GM19455 (cell line): Measurements from ENCODE around the gene RANBP1.

Source experiments
- ATAC-seq: cut with Tn5 transposase; IDR thresholded peaks from one replicate; pipeline ENCODE4 v1.9.1; 2021; ENCODE audit not compliant: unreplicated experiment

The RANBP1 gene

GRCh38 chr22:20121856-20122415 is 6.0 kb downstream of the RANBP1 start:
- no peak for ATAC-seq

DNA sequence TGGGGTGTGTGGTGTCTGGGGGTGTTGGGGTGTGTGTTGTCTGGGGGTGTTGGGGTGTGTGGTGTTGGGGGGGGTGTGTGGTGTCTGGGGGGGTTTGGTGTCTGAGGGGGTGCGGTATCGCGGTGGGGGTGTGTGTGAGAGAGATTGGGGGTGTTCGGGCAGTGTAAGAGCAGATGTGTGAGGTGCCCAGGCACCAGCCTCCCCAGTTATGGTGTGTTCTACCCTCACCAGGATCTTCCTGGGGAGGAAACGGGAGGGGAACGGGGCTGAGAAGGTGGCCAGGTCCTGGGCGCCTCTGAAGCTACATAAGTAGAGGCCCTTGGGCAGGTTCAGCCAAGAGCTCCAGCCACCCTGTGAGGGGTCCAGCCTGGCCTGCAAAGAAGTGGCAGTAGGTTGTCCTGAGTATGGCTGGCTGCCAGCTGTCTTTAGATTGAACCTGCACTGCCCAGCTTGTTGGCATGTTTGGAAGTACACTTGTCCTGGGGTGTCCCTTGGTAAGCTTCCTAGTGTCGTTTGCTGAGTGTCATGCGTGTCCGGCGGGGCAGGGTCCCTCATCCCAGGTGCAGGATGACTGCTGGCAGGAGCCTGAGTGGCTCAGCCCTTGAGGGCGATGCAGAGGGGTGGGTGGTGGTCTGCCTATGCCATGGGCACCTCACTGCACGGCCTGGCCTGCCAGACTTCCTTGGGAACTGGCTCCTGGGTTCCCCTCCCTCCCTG is 7.6 kb downstream of the RANBP1 start:
- ATAC-seq = no peak

- no peak for ATAC-seq
Observed at GRCh38 chr22:20124083-20124787, 8.3 kb downstream of the RANBP1 start.

DNA sequence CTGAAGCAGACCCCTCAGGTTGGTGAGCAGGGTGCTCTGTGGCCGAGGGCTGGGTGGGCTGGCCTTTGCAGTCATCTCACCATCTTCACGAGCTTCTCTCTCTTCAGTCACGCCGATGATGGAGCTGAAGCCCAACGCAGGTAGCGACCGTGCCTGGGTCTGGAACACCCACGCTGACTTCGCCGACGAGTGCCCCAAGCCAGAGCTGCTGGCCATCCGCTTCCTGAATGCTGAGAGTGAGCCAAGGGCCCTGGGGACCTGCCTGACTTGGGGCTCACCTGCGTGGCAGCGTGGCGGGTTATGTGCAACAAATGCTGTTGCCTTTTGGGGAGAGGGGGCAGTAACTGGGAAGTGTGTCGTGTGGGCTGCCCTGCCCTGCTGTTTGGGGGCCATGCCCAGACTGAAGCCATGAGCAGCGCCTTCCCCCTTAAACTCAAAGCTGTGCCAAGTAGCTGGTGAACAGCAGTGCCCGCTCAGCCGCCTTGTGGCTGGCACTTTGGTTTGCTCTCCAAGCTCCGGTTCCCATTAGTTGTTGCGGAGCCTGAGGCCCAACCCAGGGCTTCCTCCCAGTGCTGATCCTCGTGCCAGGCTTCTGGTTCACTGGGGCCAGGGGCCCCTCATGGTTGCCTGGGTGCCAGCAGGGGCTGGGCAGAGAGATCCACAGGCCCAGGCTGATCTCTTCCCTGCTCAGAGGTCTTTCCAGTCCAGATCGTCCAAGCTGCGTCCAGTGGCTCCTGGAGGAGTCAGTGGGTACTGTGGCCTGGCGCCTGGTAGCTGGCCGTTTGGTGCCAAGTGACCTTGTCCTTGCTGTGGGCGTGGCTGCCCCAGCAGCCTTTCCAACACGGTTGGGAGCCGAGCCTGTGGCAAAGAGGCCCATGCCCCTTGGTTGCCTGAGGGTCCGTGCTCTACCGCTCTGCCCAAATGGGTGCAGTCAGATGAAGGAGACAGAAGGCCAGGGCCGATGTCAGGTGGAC is 9.6 kb downstream of the RANBP1 start:
- ATAC-seq = no peak

DNA sequence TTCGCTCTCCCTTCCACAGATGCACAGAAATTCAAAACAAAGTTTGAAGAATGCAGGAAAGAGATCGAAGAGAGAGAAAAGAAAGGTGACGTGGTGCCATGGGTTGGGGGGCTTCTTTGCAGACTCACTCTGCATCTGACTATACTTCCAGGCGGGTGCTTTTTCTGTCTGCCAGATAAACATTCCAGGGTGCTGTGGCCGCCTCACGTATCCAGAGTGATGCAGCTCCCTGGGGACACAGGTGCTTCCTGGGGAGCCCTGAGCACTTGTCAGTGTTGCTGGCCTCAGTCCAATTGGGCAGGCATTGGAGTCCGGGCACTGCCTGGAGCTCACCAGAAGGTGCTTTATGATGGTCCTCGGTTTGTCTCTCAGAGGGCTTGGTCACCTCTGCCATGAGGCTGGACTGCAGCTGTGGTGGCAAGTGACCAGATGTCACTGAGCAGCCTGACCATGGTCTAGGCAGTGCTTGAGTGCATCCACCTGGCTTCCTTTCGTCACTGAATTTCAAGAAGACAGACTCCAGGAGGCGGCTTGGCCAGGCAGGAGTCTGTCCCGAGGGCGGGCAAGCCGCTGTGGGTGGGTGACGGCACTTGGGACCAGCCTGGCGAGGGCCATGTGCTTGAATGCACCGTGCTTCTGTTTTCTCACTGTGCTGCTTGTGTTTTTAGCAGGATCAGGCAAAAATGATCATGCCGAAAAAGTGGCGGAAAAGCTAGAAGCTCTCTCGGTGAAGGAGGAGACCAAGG is 10.6 kb downstream of the RANBP1 start:
- ATAC-seq = no peak

- ATAC-seq = no peak
Observed at GRCh38 chr22:20127318-20127868, 11.5 kb downstream of the RANBP1 start.

GRCh38 chr22:20127869-20128618 is 12.1 kb downstream of the RANBP1 start:
- ATAC-seq = no peak

GRCh38 chr22:20128619-20128901 is 12.7 kb downstream of the RANBP1 start:
- ATAC-seq = no peak

GRCh38 chr22:20128902-20129746 is 13.2 kb downstream of the RANBP1 start:
- no peak for ATAC-seq

GRCh38 chr22:20129747-20130014 is 13.8 kb downstream of the RANBP1 start:
- no peak for ATAC-seq

DNA sequence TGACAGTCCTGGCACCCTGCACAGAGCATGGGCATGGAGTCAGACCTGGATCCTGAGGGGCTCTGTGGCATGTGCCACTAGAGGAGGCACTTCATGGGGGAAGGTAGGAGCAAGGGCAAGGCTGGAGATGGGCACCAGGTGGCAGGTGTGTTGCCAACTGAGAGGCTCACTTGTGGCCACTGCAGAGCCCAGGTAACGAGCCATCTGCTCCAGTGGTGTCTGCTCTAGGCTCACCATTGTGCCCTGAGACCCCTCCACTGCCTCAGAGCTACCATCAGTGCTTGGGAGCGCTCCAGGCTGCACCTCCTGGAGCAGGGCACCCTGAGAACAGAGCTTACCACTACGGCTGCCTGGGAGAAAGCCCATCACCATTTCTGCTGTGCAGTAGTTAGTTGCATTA is 14.4 kb downstream of the RANBP1 start:
- no peak for ATAC-seq

- ATAC-seq = no peak
Observed at GRCh38 chr22:20130731-20131596, 15.1 kb downstream of the RANBP1 start.

DNA sequence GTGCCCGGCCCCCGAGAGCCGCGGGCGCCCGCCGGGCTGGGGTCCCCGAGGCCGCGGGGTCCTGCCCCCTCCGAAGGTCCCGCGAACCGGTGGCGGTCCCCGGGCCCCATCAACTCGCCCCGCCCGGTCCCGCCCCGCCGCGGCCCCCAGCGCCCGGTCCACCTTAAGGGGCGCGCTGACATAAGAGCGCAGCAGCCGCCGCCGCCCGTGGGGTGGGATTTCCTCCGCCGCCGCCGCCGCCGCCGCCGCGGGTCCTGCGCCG is 15.6 kb downstream of the RANBP1 start, which contains the start of gene ZDHHC8:
Gene ZDHHC8 (plus strand): TSS at position 208 of the 262 bp plus-strand sequence. CDS start 144 bp downstream, outside the sequence.
- no peak for ATAC-seq

DNA sequence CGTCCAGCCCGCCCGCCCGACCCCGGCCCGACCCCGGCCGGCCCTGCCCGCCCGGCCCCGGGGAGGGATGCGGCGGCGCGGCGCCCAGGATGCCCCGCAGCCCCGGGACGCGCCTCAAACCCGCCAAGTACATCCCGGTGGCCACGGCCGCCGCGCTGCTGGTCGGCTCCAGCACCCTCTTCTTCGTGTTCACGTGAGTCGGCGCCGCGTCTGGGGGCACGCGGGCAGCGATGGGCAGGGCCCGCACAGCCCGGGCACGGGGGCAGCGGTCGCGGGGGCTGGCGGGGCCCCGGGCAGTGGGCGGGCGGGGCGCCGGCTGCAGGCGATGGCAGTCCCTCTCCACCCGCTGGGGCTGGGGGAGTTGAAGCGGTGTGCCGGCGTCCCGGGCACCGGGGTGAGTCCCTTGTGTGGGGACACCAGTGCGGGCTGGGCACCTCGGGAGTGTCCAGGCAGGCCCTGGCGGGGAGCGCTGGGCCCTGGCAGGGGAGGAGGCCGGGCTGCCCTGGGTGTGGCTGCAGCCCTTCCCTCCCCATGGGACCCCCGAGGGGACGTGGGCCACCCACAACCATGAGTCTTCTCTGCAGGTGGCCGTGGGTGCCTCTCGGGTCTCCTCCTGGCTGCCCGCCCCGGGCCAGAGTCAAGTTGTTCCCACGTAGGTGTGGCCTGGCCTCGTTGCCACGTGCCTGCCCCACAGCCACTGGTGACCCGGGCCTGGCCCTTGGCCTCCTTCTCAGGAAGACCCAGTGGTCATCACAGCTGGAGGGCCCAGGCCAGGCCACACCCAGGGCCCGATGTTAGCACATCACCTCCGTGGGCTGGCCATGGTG is 16.2 kb downstream of the RANBP1 start:
- no peak for ATAC-seq

DNA sequence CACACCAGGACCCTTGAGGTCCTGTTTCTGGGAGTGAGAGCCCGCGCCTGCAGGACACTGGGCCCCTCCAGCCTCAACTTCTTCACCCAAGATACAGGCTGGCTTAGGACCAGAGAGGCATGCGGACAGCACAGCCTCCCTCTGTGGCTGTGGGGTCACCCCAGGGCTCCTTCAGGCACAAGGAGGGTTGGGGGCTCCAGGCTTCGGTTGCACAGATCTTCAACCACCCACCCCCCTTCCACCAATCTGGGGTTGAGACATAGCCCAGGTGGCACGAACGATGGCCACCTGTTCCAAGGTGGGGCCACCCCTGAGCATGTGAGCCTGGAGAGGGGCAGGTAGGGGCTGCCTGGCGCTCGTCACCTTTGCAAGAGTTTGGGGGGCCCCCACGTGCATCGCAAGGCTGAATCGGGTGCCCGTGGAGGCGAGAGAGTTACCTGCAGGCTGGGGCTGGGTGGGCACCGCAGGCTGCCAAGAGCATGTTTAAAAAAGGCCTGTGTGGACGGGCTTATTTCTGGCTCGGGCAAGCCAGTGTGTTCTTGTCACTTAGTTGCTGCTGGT is 16.9 kb downstream of the RANBP1 start:
- ATAC-seq = no peak

DNA sequence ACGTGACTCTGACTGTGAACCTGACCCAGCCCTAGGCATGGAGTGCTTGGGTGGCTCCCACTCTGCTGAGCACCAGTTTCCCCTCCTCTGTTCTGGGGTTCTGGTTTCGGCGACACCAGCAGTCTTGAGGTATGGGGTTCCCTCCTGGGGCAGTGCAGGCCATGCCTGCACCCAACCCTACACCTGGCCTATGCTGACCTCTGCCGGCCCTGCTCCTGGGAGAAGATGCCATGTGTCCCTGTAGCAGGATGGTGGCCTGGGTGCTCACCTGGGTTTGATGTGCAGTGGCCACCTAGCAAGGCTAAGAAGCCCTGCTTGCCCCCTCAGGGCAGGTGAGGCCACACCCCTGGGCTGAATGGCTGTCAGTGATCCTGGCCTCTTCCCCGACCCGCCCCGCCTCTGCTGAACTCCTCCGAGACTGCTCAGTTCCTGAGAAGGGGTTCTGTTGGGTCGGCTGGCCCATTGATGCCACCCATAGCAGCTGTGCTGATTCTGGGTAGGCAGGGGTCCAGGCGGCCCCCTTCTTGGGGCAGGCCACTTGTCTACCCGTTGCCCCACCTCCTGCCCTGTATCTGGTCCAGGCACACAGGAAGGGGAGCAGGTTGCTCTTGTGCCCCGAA is 18.1 kb downstream of the RANBP1 start:
- no peak for ATAC-seq

DNA sequence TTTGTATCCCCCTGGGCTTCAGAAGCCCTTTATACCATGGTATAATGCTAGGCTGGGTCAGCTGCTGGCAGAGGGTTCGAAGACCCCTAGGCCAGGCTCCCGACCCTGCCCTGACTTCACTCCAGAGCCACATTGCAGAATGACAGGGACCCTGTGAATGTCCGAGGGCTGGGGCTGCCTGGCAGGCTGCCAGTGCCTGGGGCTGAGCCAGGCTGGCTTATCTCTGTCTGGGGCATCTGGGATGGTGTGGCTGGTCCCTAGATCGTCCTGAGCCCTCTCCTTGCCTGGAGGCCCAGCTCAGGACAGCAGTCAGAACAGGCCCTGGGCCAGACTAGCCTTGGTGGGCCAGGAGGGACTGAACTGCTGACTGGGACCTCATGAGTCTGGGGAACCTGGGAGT is 19.4 kb downstream of the RANBP1 start:
- no peak for ATAC-seq
